ENCODE results near the gene AMPD3.

AMPD3 gene

GRCh38 chr11:10410106-10410843, 44.8 kb upstream of the AMPD3 start:
- no peak overlapping the region for H3K4me3 ChIP-seq (ENCODE audit: low read depth, low read length)
- ChIA-PET CTCF (interaction anchor here (1.1 to 2.0 kb wide), 7 partner anchors 9 to 326 kb away, joined by 3 to 6 read pairs (median 5); partner anchors contain the start of gene RNF141), POLR2A (no interaction called here)
- DNase-seq (ENCODE audit: low read depth, low spot score) = no peak
- TF ChIP-seq, protein P1, sequence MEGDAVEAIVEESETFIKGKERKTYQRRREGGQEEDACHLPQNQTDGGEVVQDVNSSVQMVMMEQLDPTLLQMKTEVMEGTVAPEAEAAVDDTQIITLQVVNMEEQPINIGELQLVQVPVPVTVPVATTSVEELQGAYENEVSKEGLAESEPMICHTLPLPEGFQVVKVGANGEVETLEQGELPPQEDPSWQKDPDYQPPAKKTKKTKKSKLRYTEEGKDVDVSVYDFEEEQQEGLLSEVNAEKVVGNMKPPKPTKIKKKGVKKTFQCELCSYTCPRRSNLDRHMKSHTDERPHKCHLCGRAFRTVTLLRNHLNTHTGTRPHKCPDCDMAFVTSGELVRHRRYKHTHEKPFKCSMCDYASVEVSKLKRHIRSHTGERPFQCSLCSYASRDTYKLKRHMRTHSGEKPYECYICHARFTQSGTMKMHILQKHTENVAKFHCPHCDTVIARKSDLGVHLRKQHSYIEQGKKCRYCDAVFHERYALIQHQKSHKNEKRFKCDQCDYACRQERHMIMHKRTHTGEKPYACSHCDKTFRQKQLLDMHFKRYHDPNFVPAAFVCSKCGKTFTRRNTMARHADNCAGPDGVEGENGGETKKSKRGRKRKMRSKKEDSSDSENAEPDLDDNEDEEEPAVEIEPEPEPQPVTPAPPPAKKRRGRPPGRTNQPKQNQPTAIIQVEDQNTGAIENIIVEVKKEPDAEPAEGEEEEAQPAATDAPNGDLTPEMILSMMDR (IDR thresholded peaks at IDR 0.05; ENCODE audit: insufficient read depth, low read length, missing control alignments) = no peak

GRCh38 chr11:10410844-10411200, 44.2 kb upstream of the AMPD3 start:
- ChIA-PET CTCF (interaction anchor here (1.1 to 2.0 kb wide), 4 partner anchors 10 to 325 kb away, joined by 3 to 6 read pairs (median 6); partner anchors contain the start of gene RNF141), POLR2A (no interaction called here)
- TF ChIP-seq, protein P1 (IDR thresholded peaks at IDR 0.05; ENCODE audit: insufficient read depth, low read length, missing control alignments) = no peak
- DNase-seq (ENCODE audit: low read depth, low spot score) = no peak
- H3K4me3 ChIP-seq (ENCODE audit: low read depth, low read length) = no peak overlapping the region

- TF ChIP-seq, protein P1 (IDR thresholded peaks at IDR 0.05; ENCODE audit: insufficient read depth, low read length, missing control alignments) = no peak
- POLR2A ChIA-PET = no interaction called here
- no peak for DNase-seq (ENCODE audit: low read depth, low spot score)
- H3K4me3 ChIP-seq (ENCODE audit: low read depth, low read length) = no peak overlapping the region
- CTCF ChIA-PET = interaction anchor here (0.6 to 2.2 kb wide), 3 partner anchors 8 to 102 kb away, joined by 3 to 4 read pairs (median 3); no protein-coding TSS in a partner anchor
Measured at GRCh38 chr11:10412266-10412665, 42.8 kb upstream of the AMPD3 start.

DNA sequence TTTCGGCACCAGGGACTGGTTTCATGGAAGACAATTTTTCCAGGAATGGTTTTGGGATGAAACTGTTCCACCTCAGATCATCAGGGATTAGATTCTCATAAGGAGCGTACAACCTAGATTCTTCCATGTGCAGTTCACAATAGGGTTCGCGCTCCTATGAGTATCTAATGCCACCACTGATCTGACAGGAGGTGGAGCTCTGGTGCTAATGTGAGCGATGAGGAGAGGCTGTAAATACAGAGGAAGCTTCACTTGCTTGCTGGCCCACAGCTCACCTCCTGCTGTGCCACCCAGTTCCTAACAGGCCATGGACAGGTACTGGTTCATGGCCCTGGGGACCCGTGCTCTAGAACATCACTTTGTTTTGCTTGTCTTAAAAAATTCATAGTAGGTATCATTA, 41.8 kb upstream of the AMPD3 start:
- H3K4me3 ChIP-seq (ENCODE audit: low read depth, low read length) = no peak overlapping the region
- ChIA-PET POLR2A (no interaction called here), CTCF (interaction anchor here (0.8 to 2.4 kb wide), 7 partner anchors 11 to 323 kb away, joined by 3 to 7 read pairs (median 6); partner anchors contain the start of gene AMPD3)
- TF ChIP-seq, protein P1 (IDR thresholded peaks at IDR 0.05; ENCODE audit: insufficient read depth, low read length, missing control alignments) = no peak
- DNase-seq (ENCODE audit: low read depth, low spot score) = no peak

DNA sequence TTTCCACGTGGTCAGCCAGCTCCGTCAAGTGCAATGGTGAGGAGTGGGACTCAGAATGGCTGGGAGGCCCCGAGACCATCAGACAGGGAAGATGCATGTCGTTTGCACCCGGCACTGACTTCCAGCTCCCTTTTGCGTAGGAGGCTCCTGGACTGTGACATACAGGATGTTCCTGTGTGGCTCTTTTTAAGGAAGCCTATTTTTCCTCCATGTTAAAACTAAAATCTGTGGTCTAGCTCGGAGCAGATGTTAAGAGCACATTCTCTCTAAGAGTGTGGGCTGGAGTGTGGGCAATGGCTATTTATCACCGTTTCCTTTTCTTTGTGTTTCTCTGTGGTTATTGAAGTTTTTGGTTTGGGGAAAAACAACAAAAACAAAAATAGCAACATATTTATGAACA, 40.9 kb upstream of the AMPD3 start:
- TF ChIP-seq, protein P1 (IDR thresholded peaks at IDR 0.05; ENCODE audit: insufficient read depth, low read length, missing control alignments) = no peak
- no peak for DNase-seq (ENCODE audit: low read depth, low spot score)
- ChIA-PET POLR2A (no interaction called here), CTCF (interaction anchor here (0.8 to 3.6 kb wide), 9 partner anchors 8 to 322 kb away, joined by 3 to 15 read pairs (median 6); partner anchors contain the start of gene AMPD3)
- no peak overlapping the region for H3K4me3 ChIP-seq (ENCODE audit: low read depth, low read length)

DNA sequence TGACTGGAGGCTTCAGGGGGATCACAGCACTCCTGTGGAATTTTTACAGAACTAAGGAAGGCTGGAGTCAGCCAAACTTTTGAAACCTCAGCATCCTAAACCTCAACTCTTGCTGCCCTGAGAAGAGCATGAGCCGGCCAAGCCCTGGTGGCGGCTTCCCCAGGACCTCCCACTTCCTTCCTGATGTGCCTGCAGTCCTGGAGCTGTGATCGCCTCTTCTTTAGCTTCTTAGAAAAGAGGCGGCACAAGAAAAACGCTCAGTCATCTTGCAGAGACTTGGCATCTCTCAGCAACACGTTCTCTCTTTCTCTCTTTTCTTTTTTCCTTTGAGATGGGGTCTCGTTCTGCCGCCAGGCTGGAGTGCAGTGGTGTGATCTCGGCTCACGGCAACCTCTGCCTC, 40.4 kb upstream of the AMPD3 start:
- CTCF ChIA-PET = interaction anchor here (0.6 to 3.6 kb wide), 7 partner anchors 9 to 309 kb away, joined by 3 to 15 read pairs (median 6); no protein-coding TSS in a partner anchor
- no peak for DNase-seq (ENCODE audit: low read depth, low spot score)
- POLR2A ChIA-PET = no interaction called here
- TF ChIP-seq, protein P1 (IDR thresholded peaks at IDR 0.05; ENCODE audit: insufficient read depth, low read length, missing control alignments) = no peak
- H3K4me3 ChIP-seq (ENCODE audit: low read depth, low read length) = no peak overlapping the region

Data from AG04449 (cell line).